GM12891 (cell line): Measurements from ENCODE around the gene IRS1.

Source experiments
- POLR2AphosphoS5 ChIP-seq: IDR thresholded peaks from 2 replicates; pipeline ENCODE4 v1.6.1; 2011; ENCODE audit warnings: low read depth, low read length, control low read depth
- TAF1 ChIP-seq: IDR thresholded peaks from 2 replicates; pipeline ENCODE4 v1.6.1; 2011; ENCODE audit warnings: low read depth, low read length, control low read depth

DNA sequence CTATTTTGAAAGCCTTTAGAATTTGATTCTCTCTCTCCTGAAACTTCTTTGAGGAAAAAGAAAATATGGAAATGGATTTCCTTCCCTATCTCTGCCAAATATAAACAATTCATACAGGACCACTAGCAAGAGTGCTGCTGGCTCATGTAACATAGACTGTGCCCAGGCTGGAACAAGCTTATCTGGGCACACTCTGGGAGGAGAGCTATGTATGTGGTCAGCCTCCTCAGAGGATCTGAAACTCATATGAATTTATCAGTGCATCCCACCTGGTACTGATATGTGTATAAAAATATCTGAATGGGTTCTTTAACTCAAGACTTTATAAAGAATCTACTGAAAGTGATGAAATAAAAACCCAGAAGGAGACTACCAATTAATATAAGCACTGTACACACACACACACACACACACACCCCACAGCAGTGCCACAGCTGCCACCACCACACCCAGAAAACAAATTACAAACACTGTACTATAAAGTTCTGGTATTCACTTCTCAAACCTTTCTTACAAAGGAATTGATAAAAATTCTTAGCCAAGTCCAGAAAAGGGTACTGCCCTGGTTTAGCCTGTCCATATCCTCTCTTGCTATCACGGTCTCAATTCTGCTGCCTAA lies 115.6 kb downstream of the IRS1 start:
- TF ChIP-seq TAF1 (no peak), POLR2AphosphoS5 (no peak)
